GM10266 (cell line): Measurements from ENCODE around the gene PPARG.

Source experiments
- DNase-seq: peaks from one replicate; pipeline ENCODE4 v3.0.0; 2012; ENCODE audit errors: extremely low spot score
- CTCF ChIP-seq: IDR thresholded peaks from 2 replicates; pipeline ENCODE4 v1.5.1; 2012; ENCODE audit warnings: mild to moderate bottlenecking, low read depth; ENCODE audit not compliant: control insufficient read depth, insufficient read depth; ENCODE audit errors: missing control alignments

PPARG gene

GRCh38 chr3:12369029-12369428, 80.2 kb downstream of the PPARG start:
- DNase-seq = no peak
- no peak for TF ChIP-seq CTCF

- no peak for DNase-seq
- TF ChIP-seq CTCF = no peak
Observed at GRCh38 chr3:12369598-12369997, 80.7 kb downstream of the PPARG start.

- no peak for TF ChIP-seq CTCF
- no peak for DNase-seq
Observed at GRCh38 chr3:12370758-12371157, 81.9 kb downstream of the PPARG start.

- DNase-seq = no peak
Observed at GRCh38 chr3:12371525-12372140, 82.8 kb downstream of the PPARG start.

GRCh38 chr3:12372741-12373280, 83.9 kb downstream of the PPARG start:
- no peak for TF ChIP-seq CTCF
- DNase-seq = no peak

More at GRCh38 chr3:12371525-12372140, 82.8 kb downstream of the PPARG start:
- TF ChIP-seq CTCF = no peak

- DNase-seq = no peak
- no peak for TF ChIP-seq CTCF
Observed at GRCh38 chr3:12375572-12375971, 86.7 kb downstream of the PPARG start.

GRCh38 chr3:12379640-12380429, 91.0 kb downstream of the PPARG start:
- no peak for DNase-seq
- no peak for TF ChIP-seq CTCF
